Daoy (cell line): ENCODE data around the gene TCL1B. TPM values are rescaled to one million over a fixed set of nuclear protein-coding genes. Genes with fewer than 3 reads are reported as not detected.
"Not testable (repeated sequence)": the region's sequence is repeated elsewhere in the genome, so short reads cannot be mapped to it uniquely, and the experiment has no call there.

Experiments
- DNase-seq: peaks from one replicate; pipeline ENCODE4 v3.0.0-alpha.2; 2015; ENCODE audit warnings: low read depth
- total RNA-seq: library from RNA; depleted of rRNA; stranded (reverse); fragments of >200 nt; shearing (Covaris generic); gene quantifications from 2 replicates; pipeline ENCODE4 v1.2.3, GENCODE V29; 2014

TCL1B gene
- total RNA-seq, 1 experiment from 2014 or later, result 0.11 TPM

GRCh38 chr14:95701846-95702221 is 15.6 kb downstream of the TCL1B start:
- peak; percentile 88 for DNase-seq

GRCh38 chr14:95703341-95703740 is 17.1 kb downstream of the TCL1B start:
- DNase-seq, result no peak

GRCh38 chr14:95703805-95704204 is 17.6 kb downstream of the TCL1B start:
- DNase-seq, result peak; percentile 41

- DNase-seq, result no peak
These were observed 19.3 kb downstream of the TCL1B start for GRCh38 chr14:95705518-95705917.

GRCh38 chr14:95707327-95707726 is 21.1 kb downstream of the TCL1B start:
- DNase-seq, result no peak

GRCh38 chr14:95710106-95710505 is 23.9 kb downstream of the TCL1B start:
- DNase-seq, result no peak

- no peak for DNase-seq
These were observed 25.4 kb downstream of the TCL1B start for GRCh38 chr14:95711476-95712176.

- no peak for DNase-seq
These were observed 26.2 kb downstream of the TCL1B start for GRCh38 chr14:95712398-95712797.

- peak; percentile 84 for DNase-seq
These were observed 27.6 kb downstream of the TCL1B start, which contains the start of gene TCL1A for GRCh38 chr14:95713596-95714371. Gene TCL1A (minus strand): TSS chr14:95714125. CDS start chr14:95714066, 59 bp downstream.

- DNase-seq, result peak; percentile 53
These were observed 36.4 kb downstream of the TCL1B start for GRCh38 chr14:95722525-95723190.

GRCh38 chr14:95725685-95726336 is 39.6 kb downstream of the TCL1B start:
- no peak for DNase-seq

GRCh38 chr14:95727056-95727700 is 41.0 kb downstream of the TCL1B start:
- DNase-seq, result no peak

GRCh38 chr14:95729402-95730028 is 43.3 kb downstream of the TCL1B start:
- DNase-seq, result not testable (repeated sequence)

- no peak for DNase-seq
These were observed 43.9 kb downstream of the TCL1B start for GRCh38 chr14:95730126-95730525.

GRCh38 chr14:95733212-95733611 is 47.0 kb downstream of the TCL1B start:
- DNase-seq, result no peak

GRCh38 chr14:95739356-95739755 is 53.1 kb downstream of the TCL1B start:
- no peak for DNase-seq

- peak; percentile 73 for DNase-seq
These were observed 54.8 kb downstream of the TCL1B start for GRCh38 chr14:95741038-95741490.

- DNase-seq, result no peak
These were observed 55.6 kb downstream of the TCL1B start for GRCh38 chr14:95741781-95742180.
